COR-L47 (cell line): Measurements from ENCODE around the gene UBTD1.
"Not testable (repeated sequence)": the region's sequence is repeated elsewhere in the genome, so short reads cannot be mapped to it uniquely, and the experiment has no call there.

Experiments used
- DNase-seq: peaks from one replicate; lab custom pipeline; 2025; lab: John Stamatoyannopoulos, UW

UBTD1 gene

DNA sequence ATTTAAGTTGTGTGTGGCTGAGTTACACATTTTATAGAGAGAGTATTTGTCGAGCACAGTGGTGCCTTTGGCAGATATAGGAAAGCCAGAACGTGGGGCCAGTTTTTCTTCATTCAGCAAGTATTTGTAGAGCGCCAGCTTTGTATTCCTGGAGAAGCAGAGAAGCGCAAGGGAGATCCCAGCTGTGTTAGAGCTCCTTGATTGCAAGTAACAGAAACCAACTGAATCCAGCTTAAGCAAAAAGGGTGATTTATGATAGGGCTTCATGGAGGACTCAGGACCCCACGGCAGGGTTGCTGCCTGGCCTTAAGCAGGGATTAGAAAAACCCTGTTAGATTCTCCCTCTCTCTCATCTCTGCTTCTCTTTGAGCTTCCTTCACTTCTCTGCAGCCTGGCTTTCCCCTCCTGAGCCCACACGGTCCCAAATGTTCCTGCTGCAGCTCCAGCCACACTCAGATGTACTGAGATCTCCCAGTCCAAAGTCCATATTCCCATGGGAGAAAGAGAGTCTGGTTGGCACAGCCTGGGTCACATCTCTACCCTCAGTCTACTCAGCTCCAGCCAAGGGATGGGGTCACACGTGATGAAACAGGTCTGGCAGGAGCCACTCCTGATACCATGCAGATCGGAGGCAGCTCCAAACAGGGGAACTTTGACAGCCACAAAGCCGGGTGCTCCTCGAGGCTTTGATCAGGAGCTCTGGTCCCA is 16.7 kb downstream of the UBTD1 start:
- no peak for DNase-seq

DNA sequence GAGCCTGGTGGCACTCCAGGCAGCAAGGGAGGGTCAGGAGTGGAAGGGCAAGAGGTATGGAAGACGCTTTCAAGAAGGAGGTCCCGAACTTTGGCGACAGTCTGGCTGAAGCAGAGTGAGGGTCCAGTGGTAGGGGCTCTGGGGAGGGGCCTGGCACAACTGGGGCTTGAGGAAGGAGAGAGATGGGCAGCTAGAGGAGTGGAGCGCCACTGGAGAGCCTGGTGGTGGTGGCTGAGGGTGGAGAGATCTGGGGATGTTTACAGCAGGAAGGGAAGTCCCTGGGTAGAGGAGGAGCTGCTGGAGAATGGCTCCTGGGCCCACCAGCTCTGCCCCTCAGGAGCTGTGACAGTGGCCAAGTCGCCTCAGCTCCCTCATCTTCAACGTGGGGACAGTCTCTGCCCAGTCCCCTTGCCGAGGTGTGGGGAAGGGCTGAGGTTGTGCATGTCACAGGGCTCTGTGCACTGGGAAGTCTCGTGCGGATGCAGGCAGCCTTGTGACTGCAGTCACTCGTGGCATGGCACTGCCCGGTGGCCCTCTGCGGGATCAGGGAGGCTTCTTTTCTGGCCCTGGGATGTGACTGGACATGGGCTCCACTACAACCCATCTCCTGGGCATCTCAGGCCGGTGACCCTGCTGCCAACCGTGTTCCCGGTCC is 18.5 kb downstream of the UBTD1 start:
- DNase-seq = no peak

DNA sequence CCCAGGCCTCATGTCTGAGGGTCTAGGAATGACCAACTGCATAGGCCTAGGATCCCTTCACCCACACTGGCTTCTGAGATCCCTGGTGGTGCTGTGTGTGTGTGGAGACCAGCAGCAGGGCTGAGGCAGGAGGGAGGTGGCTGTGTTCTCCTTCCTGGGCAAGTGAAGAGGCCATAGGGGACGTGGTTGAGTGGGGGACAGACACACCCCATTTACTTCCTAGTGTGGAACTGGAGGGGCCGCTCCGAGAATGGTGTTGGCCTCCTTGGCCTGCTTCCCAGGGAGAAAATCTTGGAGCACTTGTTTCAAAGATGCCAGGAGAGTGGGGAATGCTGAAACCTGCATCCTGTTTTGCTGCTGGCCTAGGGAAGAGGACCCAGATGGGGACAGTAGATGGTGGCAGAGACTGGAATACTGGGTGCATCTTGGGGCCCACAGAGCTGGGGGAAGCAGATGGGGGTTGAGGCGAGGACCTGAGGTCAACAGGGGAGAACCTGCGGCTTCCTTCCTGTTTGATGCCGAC is 19.1 kb downstream of the UBTD1 start:
- DNase-seq = no peak

DNA sequence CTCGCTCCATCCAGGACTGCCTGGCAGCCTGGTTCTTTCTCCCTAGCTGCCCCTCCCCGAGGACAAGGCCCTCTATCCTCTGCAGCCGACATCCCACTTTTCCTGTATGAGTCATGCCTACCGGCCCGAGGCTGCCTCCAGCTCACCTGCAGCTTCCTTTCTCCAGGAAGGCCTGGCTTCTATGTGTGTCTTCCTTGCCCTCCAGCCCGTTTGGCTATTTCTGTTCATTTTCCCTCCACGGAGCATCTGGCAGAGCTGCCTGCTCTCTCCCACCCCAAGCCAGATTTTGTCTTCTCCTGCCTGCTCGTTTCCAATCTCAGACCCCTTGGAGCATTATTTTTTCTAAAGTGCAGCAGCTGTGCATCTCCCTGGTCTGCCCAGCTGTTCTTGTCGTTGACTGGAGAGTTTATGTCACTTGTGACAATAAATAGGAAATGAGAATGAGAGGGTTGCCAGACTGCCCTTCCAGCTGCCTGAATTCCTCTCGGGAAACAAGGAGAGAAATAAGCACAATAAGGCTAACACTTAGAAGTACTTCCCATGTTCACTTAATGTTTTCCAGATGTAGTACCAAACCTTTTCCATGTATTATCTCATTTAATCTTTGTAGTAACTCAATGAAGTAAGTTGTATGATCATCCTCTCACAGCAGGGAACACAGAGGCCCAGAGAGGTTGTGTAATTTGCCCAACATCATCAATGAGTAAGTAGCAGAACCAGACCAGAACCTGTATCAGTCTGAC is 19.7 kb downstream of the UBTD1 start:
- no peak for DNase-seq

DNA sequence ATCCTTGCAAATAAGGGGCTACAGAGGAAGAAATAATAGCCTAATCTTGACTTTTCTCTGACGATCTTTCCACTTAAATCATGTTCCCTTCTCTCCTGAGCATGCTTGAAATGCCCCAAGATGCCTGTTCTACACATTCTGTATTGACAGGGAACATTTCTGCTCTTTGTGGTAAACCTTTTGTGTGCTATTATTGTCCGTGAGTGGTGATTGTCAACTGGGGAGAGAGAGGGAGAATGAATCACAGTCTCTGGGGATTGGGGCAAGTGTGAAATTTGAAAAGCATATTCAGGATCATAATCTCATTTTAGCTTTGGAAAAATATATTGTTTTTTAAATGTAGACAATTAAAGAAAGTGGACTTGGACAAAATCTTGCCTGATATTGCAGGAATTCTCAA is 20.6 kb downstream of the UBTD1 start:
- DNase-seq = no peak

DNA sequence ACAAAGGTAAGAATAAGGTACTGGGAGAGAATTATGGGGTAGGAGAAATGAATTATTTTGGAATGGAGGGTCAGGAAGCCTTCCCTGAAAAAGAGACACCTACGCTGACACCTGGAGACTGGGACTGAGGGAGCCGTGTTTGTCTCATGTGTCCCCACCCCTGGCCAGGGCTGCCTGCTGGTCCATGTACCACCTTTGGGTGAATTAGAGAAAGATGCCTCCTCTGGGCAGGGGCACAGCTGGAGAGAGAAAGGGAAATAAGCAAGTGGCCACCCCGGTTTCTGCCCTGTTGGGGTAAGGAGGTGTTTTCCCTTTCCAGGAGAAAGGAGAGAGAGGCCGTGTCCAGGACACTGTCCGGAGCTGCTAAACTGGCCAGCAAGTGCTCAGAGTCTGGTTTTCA is 21.8 kb downstream of the UBTD1 start:
- DNase-seq = no peak

DNA sequence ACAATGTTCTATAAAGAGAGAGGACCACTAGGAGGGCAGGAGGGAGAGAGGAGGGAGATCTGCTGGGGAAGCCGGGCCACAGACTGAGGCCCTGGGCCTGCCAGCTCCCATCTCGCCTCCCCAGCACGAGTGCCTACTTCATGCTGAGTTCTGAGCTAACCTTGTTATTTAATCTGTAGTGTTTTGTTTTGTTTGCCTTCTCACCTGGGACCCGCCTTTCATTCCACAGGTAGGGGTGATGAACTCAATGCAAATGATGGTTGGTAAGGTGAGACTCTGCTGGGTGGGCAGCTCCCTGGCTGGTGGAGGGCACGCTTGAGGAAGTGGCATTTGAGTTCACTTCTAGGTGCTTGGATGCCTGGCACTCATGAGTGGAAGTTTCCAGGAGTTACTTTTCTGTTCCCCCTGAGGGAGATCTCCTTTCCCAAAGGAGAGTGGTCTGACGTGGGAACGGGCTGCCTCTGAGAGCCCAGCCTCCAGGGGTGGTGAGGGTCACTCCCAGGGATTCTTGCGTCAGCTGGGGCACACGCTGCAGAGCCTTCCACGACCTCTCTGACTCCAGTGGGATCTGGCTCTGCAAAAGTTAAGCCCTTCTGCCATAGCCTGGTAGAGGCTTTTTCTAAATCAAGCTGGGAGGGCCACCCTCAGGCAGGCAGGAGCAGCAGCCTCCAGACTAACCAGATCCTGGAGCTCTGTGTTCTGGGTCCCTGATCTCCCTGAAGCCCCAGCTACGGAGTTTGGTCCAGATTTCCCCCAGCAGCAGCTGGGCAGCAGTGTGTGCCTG is 22.4 kb downstream of the UBTD1 start:
- no peak for DNase-seq

DNA sequence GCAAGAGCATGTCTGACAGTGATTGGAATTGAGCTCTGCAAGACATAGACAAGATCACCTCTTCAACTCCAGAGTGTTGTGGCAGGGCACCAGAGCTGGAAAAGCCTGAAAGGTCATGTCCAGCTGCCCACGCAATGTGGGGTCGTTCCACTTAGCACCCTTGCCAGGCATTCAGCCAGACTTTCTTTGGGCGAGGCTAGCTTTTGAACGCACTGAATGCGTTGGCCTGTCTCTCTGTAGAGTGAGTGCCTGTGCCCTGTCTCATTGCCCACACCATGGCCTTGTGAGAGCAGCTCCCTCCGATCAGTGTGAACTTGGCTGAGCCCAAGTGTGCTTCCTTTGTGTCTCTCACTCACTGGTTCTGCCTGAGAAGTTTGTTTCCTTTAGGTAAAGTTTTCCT is 23.3 kb downstream of the UBTD1 start:
- no peak for DNase-seq

GRCh38 chr10:97522937-97523336 is 24.2 kb downstream of the UBTD1 start:
- DNase-seq = no peak

DNA sequence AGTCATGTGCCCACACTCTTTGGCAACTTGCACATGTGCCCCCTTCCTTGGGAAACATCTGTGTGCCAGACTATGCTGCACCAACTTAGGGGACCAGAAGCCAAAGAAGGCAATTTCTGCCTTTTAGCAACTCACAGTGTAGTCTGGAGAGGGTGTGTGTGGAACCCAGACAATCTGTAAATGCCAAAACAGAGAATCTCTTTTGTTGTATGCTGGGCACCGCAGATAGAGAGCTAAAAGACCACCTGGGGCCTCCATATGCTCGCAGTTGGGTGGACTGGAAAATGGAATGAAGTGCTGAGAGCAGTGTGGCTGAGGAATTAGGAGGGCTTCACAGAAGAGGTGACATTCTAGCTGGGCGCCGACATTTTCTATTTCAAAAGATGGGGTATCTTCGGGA is 26.4 kb downstream of the UBTD1 start:
- DNase-seq = no peak

DNA sequence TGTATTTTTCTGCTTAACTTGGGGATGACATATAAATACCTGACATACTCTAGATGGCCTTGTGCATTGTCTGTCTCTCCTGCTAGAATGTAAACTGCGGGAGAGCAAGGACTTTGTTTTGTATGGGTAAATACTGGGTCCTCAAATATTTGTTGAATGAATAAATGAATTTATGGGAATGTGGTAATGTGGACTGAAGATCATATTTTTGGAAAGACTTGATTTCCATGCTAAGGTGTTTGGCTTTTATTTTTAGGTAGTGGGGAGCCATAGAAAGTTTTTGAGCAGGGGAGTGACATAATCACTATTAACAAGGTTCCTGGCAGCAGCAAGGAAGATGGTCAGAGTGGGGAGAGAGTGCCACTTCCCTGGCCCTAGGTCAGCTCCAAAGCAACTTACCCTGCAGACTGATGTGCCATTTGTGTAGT is 27.0 kb downstream of the UBTD1 start:
- no peak for DNase-seq

DNA sequence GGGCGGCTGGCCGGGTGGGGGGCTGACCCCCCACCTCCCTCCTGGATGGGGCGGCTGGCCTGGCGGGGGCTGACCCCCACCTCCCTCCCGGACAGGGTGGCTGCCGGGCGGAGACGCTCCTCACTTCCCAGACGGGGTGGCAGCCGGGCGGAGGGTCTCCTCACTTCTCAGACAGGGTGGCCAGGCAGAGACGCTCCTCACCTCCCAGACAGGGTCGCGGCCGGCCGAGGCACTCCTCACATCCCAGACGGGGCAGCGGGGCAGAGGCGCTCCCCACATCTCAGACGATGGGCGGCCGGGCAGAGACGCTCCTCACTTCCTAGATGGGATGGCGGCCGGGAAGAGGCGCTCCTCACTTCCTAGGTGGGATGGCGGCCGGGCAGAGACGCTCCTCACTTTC is 30.2 kb downstream of the UBTD1 start:
- not testable (repeated sequence) for DNase-seq

GRCh38 chr10:97529685-97530465 is 31.2 kb downstream of the UBTD1 start:
- DNase-seq = no peak

DNA sequence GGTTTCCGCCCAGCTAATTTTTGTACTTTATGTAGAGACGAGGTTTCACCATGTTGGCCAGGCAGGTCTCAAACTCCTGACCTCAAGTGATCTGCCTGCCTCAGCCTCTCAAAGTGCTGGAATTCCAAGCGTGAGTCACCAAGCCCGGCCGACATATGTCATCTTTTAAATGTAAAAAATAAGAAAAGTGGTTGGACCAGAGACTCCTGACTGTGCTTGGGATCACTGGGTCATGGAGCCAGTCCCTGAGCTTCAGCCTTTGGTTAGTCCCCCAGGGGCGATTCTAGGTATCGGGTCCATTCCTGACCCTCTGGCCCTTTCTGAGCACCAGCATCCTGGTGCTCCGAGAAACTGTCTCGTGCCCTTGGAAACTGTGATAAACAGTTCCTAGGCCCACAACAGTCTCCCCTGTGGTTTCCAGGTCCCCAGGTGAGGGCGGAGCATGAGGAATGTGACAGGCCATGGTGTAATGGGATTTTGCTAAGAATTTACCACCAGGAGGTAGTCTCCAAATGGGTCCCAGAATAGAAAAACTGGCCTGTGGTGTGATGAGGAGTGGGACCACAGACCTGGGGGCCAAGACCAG is 32.8 kb downstream of the UBTD1 start:
- DNase-seq = no peak

DNA sequence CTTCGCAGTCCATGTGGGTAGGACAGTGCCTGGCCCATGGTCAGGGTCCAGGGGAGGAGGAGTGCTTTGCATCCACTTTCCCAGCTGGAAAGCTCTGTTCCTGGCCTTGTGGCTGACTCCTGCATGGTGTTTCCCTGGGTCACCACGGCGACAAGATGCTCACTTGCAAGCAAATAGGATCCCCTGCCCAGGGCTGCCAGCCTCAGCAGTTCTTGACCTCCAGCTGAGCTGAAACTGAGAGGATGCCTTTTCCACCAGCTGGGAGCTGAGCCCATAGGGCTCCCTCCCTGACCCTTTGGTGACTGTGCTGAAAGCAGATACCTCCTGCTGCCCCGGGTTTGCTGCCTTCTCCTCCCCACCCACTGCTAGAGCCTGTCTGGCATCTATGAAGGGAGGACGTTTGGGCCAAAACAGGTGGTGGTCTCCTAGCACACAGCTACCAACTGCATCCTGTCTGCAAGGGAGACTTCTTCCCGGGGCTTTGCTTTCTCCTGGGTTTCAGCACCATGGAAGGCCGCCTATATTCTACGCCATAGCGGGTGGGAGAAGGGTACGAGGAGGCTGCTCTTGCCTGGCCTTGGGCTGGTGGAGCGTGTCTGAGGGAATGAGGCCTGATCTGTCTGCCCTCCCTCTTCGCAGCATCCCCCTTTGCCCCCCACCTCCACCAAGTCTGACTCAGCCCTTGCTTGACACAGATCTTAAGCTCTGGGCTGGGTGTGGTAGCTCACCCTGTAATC is 34.4 kb downstream of the UBTD1 start:
- no peak for DNase-seq

GRCh38 chr10:97533888-97534287 is 35.2 kb downstream of the UBTD1 start:
- DNase-seq = no peak

- no peak for DNase-seq
Observed at GRCh38 chr10:97534746-97535367, 36.1 kb downstream of the UBTD1 start.

DNA sequence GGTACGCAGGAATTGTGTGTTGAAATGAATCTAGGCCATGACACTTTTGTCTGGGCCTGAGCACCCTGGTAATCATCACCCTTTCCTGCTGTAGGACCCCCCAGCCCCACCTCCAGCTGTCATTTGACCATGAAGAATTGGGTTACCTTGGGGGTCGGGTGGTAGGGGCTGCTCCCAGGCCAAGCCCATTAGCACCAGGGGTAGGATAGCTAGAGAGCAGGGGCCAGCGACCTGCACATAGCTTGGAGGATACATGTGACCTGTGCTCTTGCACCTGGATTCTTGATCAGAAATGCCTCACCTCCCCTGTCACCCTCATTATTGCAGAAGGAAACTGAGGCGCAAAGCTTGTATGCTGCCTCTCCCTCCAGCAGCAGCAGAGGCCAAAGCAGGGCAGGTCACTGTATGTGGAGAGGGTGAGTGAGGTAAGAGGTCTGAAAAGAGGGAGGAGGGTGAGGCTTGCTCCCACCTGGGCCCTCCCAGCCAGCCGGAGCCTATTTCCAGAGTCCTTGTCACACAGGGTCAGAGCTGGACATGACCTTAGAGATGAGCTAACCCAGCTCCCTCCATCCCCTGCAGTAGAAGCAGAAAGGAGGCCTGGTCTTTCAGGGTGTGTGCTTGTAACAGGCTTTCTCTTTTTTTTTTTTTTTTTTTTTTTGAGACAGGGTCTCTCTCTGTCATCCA is 38.6 kb downstream of the UBTD1 start:
- no peak for DNase-seq

DNA sequence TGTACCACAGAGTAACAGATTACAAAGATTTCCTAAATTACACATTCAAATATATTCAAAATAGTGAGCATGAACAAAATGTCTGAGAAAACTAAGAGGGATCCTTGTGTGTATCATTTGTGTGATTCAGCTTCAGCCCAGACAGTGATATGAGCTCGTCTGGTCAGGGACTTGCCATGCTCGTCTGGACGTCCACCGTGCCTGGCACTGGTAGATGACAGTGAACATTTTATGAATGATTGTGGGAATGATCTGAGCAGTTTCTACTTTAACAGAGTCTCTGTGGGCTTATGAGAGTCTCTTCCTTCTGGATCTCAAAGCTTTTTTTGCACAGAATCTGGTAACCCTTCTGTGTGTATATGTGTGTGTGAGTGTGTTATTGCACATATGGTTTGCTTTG is 39.7 kb downstream of the UBTD1 start:
- no peak for DNase-seq
